Peyer's patch (tissue), 4 donors: ENCODE results near the gene SAA2. TPM values are rescaled to one million over a fixed set of nuclear protein-coding genes. Genes with fewer than 3 reads are reported as not detected.

Source experiments
- DNase-seq, 3 donors: peaks; one replicate each; pipeline ENCODE4 v3.0.0-alpha.2; 2017 to 2019
- H3K27ac ChIP-seq, 4 donors: fragments of 200-600 bp; sonication (generic); one replicate each; pipeline ENCODE4 v1.5.1; 2016 to 2019
- H3K27me3 ChIP-seq, 2 donors: fragments of 200-600 bp; sonication (generic); one replicate each; pipeline ENCODE4 v1.5.1; 2019
- H3K36me3 ChIP-seq, 3 donors: fragments of 200-600 bp; sonication (generic); one replicate each; pipeline ENCODE4 v1.5.1; 2016 to 2019
- H3K4me1 ChIP-seq, 4 donors: fragments of 200-600 bp; sonication (generic); one replicate each; pipeline ENCODE4 v1.5.1; 2016 to 2019
- H3K4me3 ChIP-seq, 4 donors: fragments of 200-600 bp; sonication (generic); 1 replicate in 3 of 4; 2 replicates in 1 of 4; pipeline ENCODE4 v1.5.1; 2016 to 2019; ENCODE audit warnings: mild to moderate bottlenecking in 1 of 4
- H3K9me3 ChIP-seq, 4 donors: fragments of 200-600 bp; sonication (generic); one replicate each; pipeline ENCODE4 v1.5.1; 2016 to 2019; ENCODE audit warnings: mild to moderate bottlenecking in 1 of 4
- CTCF ChIP-seq, 6 experiments: fragments of 450-650 bp in 4 of 6; fragments of 200-600 bp in 2 of 6; sonication (generic) in 1 of 6; IDR thresholded peaks; one replicate each; pipeline ENCODE4 v1.5.1; 2017 to 2019; ENCODE audit warnings: antibody characterized with exemption in 6 of 6, mild to moderate bottlenecking in 3 of 6, moderate library complexity in 1 of 6
- POLR2A ChIP-seq, 2 donors: fragments of 450-650 bp; IDR thresholded peaks; one replicate each; pipeline ENCODE4 v1.5.1; 2017; ENCODE audit warnings: antibody characterized with exemption in 2 of 2, mild to moderate bottlenecking in 2 of 2, moderate library complexity in 2 of 2
- small RNA-seq, 2 donors: library from RNA; depleted of rRNA; stranded (forward); fragments of <200 nt; gene quantifications; one replicate each; pipeline ENCODE3, GENCODE V24; 2016
- total RNA-seq, 4 donors: library from RNA; depleted of rRNA; stranded (reverse); fragments of >200 nt; gene quantifications; one replicate each; pipeline ENCODE4 v1.1.0, GENCODE V29; 2016

Gene SAA2
- total RNA-seq, 4 donors from 2014 or later, result 3.9 TPM; not detected in 3

GRCh38 chr11:18196532-18196931 lies 51.9 kb downstream of the SAA2 start:
- no peaks in the 10 kb centered on the region for H3K27me3 ChIP-seq
- no peak for DNase-seq
- H3K9me3 ChIP-seq, result no peaks in the 10 kb centered on the region
- H3K27ac ChIP-seq, result no peak overlapping the region
- H3K4me3 ChIP-seq, result no peak overlapping the region
- no peaks in the 10 kb centered on the region for H3K36me3 ChIP-seq
- TF ChIP-seq POLR2A (IDR thresholded peaks at IDR 0.05) (no peak), CTCF (IDR thresholded peaks at IDR 0.05) (no peak)
- no peaks in the 10 kb centered on the region for H3K4me1 ChIP-seq

Small RNA genes lying within 50 kb of the gene (small RNA-seq; reads per million reads assigned to genes)
- gene RNA5SP333, result 0 reads per million in 2 donors
- 0 reads per million in 2 donors for gene RNA5SP334

Other genes with a start within 250 kb of the SAA2 start
- gene SERGEF, start 235.6 kb downstream of the SAA2 start, total RNA-seq, result 10 to 100 TPM; 19.4 to 40.4 (median 27.7) TPM
- 10 to 100 TPM in 3 of 4 donors, 1 to 10 TPM in 1; 9.1 to 18.6 (median 12.6) TPM for gene TPH1, start 202.4 kb downstream of the SAA2 start, total RNA-seq
- 10 to 100 TPM in 3 of 4 donors, 1 to 10 TPM in 1; 8.6 to 58.6 (median 15.5) TPM for gene SAAL1, start 142.6 kb downstream of the SAA2 start, total RNA-seq
- not detected for gene MRGPRX3, start 116.1 kb downstream of the SAA2 start, total RNA-seq
- gene MRGPRX4, start 75.8 kb downstream of the SAA2 start, total RNA-seq, result not detected
- gene SAA4, start 11.9 kb downstream of the SAA2 start, total RNA-seq, result not detected
- 1 to 10 TPM in 1 of 4 donors, not detected in 3; 4.7 TPM for gene SAA1, start 17.6 kb upstream of the SAA2 start, total RNA-seq
- gene HPS5, start 73.5 kb upstream of the SAA2 start, total RNA-seq, result 10 to 100 TPM; 17.6 to 49.9 (median 38.0) TPM
- gene GTF2H1, start 73.9 kb upstream of the SAA2 start, total RNA-seq, result 10 to 100 TPM; 57.2 to 69.1 (median 63.7) TPM
- 100 to 1,000 TPM; 220 to 579 (median 534) TPM for gene LDHA, start 145.9 kb upstream of the SAA2 start, total RNA-seq
- not detected for gene LDHC, start 163.7 kb upstream of the SAA2 start, total RNA-seq
- not detected for gene LDHAL6A, start 207.2 kb upstream of the SAA2 start, total RNA-seq